Fibroblast of lung (primary cell): ENCODE results near the gene C21orf91.

ENCODE experiments used
- CTCF ChIP-seq, 2 donors: IDR thresholded peaks in 1 of 2; conservative IDR thresholded peaks in 1 of 2; 1 replicate in 1 of 2; 2 replicates in 1 of 2; pipeline ENCODE4 v1.5.1; 2011 to 2012; ENCODE audit warnings: low read length in 2 of 2, control low read depth in 1 of 2, inconsistent platforms in 1 of 2, low read depth in 1 of 2, mild to moderate bottlenecking in 1 of 2
- EZH2 ChIP-seq: IDR thresholded peaks from 2 replicates; pipeline ENCODE4 v1.5.1; 2012; ENCODE audit warnings: low read length, control low read depth, mild to moderate bottlenecking; ENCODE audit errors: missing control alignments

GRCh38 chr21:17753736-17754135 lies 65.4 kb downstream of the C21orf91 start:
- TF ChIP-seq CTCF (conservative IDR thresholded peaks at IDR 0.05 in 1 of 2, IDR thresholded peaks at IDR 0.05 in 1 of 2; ENCODE audit: low read depth in 1 of 2, low read length in 2 of 2) (no peak), EZH2 (no peak)
